ENCODE data around the gene PIK3CG.

DNA sequence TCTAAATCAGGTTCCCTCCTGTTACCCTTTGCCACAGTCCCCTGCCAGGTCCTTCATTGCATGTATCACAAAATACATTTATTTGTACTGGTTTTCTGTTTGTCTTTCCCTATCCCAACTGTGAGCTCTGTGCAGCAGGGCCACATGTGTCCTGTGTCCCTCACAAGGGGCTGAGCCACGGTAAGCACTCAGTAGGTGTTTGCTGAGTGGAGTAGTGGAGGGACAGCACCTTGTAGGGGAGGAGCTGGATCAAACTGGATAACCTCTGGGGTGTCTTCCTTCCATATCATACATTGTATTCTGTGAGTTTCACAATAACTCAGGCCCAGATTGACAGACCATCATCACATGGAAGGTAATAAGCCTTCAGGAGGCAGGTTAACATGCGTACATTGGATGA lies 25.9 kb downstream of the PIK3CG start:
- TF ChIP-seq EZH2 (IDR thresholded peaks at IDR 0.05; ENCODE audit: insufficient read depth, low read length): no peak
- TF ChIP-seq, protein P1, sequence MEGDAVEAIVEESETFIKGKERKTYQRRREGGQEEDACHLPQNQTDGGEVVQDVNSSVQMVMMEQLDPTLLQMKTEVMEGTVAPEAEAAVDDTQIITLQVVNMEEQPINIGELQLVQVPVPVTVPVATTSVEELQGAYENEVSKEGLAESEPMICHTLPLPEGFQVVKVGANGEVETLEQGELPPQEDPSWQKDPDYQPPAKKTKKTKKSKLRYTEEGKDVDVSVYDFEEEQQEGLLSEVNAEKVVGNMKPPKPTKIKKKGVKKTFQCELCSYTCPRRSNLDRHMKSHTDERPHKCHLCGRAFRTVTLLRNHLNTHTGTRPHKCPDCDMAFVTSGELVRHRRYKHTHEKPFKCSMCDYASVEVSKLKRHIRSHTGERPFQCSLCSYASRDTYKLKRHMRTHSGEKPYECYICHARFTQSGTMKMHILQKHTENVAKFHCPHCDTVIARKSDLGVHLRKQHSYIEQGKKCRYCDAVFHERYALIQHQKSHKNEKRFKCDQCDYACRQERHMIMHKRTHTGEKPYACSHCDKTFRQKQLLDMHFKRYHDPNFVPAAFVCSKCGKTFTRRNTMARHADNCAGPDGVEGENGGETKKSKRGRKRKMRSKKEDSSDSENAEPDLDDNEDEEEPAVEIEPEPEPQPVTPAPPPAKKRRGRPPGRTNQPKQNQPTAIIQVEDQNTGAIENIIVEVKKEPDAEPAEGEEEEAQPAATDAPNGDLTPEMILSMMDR (IDR thresholded peaks at IDR 0.05; ENCODE audit: insufficient read depth, low read depth, low read length): no peak
